PFSK-1 (cell line): ENCODE measurements around the gene ADPRM.

ENCODE experiments used
- FOXP2 ChIP-seq: optimal IDR thresholded peaks from 2 replicates; pipeline ENCODE3; 2011; ENCODE audit warnings: borderline replicate concordance, control low read depth, inconsistent platforms; ENCODE audit not compliant: insufficient read depth; ENCODE audit errors: extremely low read length, extremely low read depth
- POLR2AphosphoS5 ChIP-seq: IDR thresholded peaks from 2 replicates; pipeline ENCODE4 v1.6.1; 2012; ENCODE audit warnings: low read depth, mild to moderate bottlenecking, control low read depth, low read length, moderate library complexity
- TAF1 ChIP-seq: IDR thresholded peaks from 2 replicates; pipeline ENCODE4 v1.6.1; 2012; ENCODE audit warnings: low read length, control low read depth, borderline replicate concordance; ENCODE audit not compliant: insufficient read depth

DNA sequence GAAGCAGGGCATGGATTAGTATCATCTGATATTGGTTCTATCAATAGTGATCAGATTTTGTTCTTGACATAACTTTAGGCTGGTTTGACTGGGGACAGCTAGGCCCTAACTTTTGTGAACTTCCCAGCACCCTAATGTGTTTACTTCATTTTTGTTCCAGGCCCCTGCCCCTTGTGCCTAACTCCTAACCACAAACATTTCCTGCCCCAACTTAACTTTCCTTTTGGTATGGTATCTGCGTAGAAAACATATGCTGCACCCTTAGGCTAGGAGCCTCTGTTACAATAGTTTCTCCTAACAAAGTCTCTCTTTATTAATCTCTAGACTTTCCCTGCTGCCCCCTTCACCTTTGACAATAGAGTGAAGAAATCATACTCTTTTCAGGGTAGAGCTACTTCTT lies 2.5 kb downstream of the ADPRM start:
- no peak for TF ChIP-seq TAF1
- TF ChIP-seq POLR2AphosphoS5 = no peak
- no peak for TF ChIP-seq FOXP2
